OCI-LY1 (cell line): ENCODE measurements around the gene SNX14.

Experiments
- H2AFZ ChIP-seq: fragments of 200-600 bp; sonication (generic), shearing (Covaris generic); 2 replicates; pipeline ENCODE4 v1.6.0; 2014; ENCODE audit warnings: antibody characterized with exemption, mild to moderate bottlenecking, low read length
- H3F3A ChIP-seq: fragments of 200-600 bp; sonication (generic), shearing (Covaris generic); 2 replicates; pipeline ENCODE4 v1.6.0; 2014; ENCODE audit warnings: mild to moderate bottlenecking, antibody characterized with exemption, low read length, moderate library complexity; ENCODE audit not compliant: insufficient read depth
- H3K27ac ChIP-seq: fragments of 200-600 bp; sonication (generic); 2 replicates; pipeline ENCODE4 v1.5.1; 2014; ENCODE audit warnings: low read length, mixed run types, mild to moderate bottlenecking, low read depth; ENCODE audit not compliant: poor library complexity, severe bottlenecking
- H3K27me3 ChIP-seq: fragments of 200-600 bp; sonication (generic); 2 replicates; pipeline ENCODE4 v1.6.0; 2014; ENCODE audit warnings: antibody characterized with exemption, mild to moderate bottlenecking, low read length, moderate library complexity; ENCODE audit not compliant: insufficient read depth
- H3K36me3 ChIP-seq: fragments of 200-600 bp; sonication (generic); 2 replicates; pipeline ENCODE4 v1.6.1; 2014; ENCODE audit warnings: mild to moderate bottlenecking, antibody characterized with exemption, low read length, moderate library complexity, mixed read lengths; ENCODE audit not compliant: insufficient read depth
- H3K4me1 ChIP-seq: fragments of 200-600 bp; sonication (generic); 2 replicates; pipeline ENCODE4 v1.5.1; 2014; ENCODE audit warnings: mild to moderate bottlenecking, low read length, moderate library complexity; ENCODE audit not compliant: insufficient read depth, severe bottlenecking
- H3K4me2 ChIP-seq: fragments of 200-600 bp; sonication (generic), shearing (Covaris generic); 2 replicates; pipeline ENCODE4 v1.6.1; 2014; ENCODE audit warnings: low read length
- H3K4me3 ChIP-seq: fragments of 200-600 bp; sonication (generic); 2 replicates; pipeline ENCODE4 v1.5.1; 2014; ENCODE audit warnings: low read length, low read depth, mild to moderate bottlenecking, mixed read lengths; ENCODE audit not compliant: poor library complexity, severe bottlenecking
- H3K79me2 ChIP-seq: fragments of 200-600 bp; shearing (Covaris generic); 2 replicates; pipeline ENCODE4 v1.6.1; 2016; ENCODE audit warnings: mixed run types, low read length, mixed read lengths; ENCODE audit not compliant: insufficient read depth
- H3K9ac ChIP-seq: fragments of 200-600 bp; sonication (generic), shearing (Covaris generic); 2 replicates; pipeline ENCODE4 v1.6.1; 2014; ENCODE audit warnings: mild to moderate bottlenecking, low read length, mixed read lengths
- H3K9me2 ChIP-seq: fragments of 200-600 bp; sonication (generic), shearing (Covaris generic); 2 replicates; pipeline ENCODE4 v1.6.1; 2014; ENCODE audit warnings: low read depth, mild to moderate bottlenecking, low read length, mixed read lengths
- H3K9me3 ChIP-seq: fragments of 200-600 bp; shearing (Covaris generic); 2 replicates; pipeline ENCODE4 v1.6.1; 2014; ENCODE audit warnings: low read length, mixed read lengths
- H4K20me1 ChIP-seq: fragments of 200-600 bp; sonication (generic), shearing (Covaris generic); 2 replicates; pipeline ENCODE4 v1.6.0; 2016; ENCODE audit warnings: mild to moderate bottlenecking, low read length; ENCODE audit not compliant: insufficient read depth
- EZH2 ChIP-seq: fragments of 200-600 bp; sonication (generic), shearing (Covaris generic); IDR thresholded peaks from 2 replicates; pipeline ENCODE4 v1.8.0; 2017; ENCODE audit warnings: borderline replicate concordance, mixed run types, mild to moderate bottlenecking, antibody characterized with exemption, low read length, moderate library complexity, mixed read lengths
- TF ChIP-seq, protein P1 (sequence below): fragments of 200-600 bp; sonication (generic), shearing (Covaris generic); IDR thresholded peaks from 2 replicates; pipeline ENCODE4 v1.5.1; 2017; ENCODE audit warnings: mild to moderate bottlenecking, antibody characterized with exemption, low read length, moderate library complexity, mixed read lengths

Gene SNX14

DNA sequence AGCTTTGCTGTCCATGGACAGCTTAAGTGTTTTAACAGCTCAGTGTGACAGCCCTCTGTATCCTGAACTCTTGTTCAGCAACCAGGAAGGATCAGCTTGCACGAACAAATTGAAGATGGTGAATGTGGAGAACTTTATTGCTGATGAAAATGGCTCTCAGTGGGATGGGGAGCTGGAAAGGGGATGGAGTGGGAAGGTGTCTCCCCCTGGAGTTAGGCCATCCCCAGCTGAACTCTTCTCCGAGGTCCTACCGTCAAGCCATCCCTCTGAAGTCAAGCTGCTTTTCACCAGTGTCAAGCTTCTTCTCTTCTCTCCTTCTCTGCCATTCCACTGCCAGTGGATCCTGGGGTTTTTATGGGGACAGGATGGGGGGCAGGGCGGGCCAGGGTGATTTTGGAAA, 117.1 kb downstream of the SNX14 start:
- Histone ChIP-seq H3K4me1 (no peaks in the 10 kb centered on the region), H3K9ac (no peak overlapping the region), H3K4me2 (no peak overlapping the region), H3K36me3 (no peaks in the 10 kb centered on the region), H3K4me3 (no peak overlapping the region), H3F3A (no peaks in the 10 kb centered on the region), H3K9me2 (no peaks in the 10 kb centered on the region), H3K79me2 (no peaks in the 10 kb centered on the region), H4K20me1 (no peaks in the 10 kb centered on the region), H3K27ac (no peak overlapping the region), H3K9me3 (no peaks in the 10 kb centered on the region), H3K27me3 (no peaks in the 10 kb centered on the region), H2AFZ (no peak overlapping the region)
- TF ChIP-seq, protein P1, sequence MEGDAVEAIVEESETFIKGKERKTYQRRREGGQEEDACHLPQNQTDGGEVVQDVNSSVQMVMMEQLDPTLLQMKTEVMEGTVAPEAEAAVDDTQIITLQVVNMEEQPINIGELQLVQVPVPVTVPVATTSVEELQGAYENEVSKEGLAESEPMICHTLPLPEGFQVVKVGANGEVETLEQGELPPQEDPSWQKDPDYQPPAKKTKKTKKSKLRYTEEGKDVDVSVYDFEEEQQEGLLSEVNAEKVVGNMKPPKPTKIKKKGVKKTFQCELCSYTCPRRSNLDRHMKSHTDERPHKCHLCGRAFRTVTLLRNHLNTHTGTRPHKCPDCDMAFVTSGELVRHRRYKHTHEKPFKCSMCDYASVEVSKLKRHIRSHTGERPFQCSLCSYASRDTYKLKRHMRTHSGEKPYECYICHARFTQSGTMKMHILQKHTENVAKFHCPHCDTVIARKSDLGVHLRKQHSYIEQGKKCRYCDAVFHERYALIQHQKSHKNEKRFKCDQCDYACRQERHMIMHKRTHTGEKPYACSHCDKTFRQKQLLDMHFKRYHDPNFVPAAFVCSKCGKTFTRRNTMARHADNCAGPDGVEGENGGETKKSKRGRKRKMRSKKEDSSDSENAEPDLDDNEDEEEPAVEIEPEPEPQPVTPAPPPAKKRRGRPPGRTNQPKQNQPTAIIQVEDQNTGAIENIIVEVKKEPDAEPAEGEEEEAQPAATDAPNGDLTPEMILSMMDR, result no peak
- no peak for TF ChIP-seq EZH2

DNA sequence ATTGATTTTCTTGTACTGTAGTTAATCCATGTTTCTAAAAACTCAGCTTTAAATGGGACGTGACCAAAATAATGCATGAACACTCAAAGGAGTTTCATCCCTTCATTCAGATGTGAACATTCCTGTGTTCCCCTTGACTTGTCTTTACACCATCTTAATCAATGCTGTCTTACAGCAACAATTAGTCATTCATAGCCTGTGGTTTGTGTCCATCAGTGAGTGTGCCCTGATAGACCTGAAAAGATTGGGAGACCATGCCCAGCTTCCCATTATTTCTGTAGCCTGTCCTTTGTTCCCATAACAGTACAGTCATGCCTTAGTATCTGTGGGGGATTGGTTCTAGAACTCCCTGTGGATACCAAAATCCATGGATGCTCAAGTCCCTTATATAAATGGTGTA, 119.9 kb downstream of the SNX14 start:
- H3K9me3 ChIP-seq, result no peaks in the 10 kb centered on the region
- H3K4me1 ChIP-seq, result no peaks in the 10 kb centered on the region
- no peak overlapping the region for H3K27ac ChIP-seq
- H3K36me3 ChIP-seq, result no peaks in the 10 kb centered on the region
- H3K27me3 ChIP-seq, result no peaks in the 10 kb centered on the region
- no peak overlapping the region for H3K9ac ChIP-seq
- no peaks in the 10 kb centered on the region for H3K9me2 ChIP-seq
- H3K4me2 ChIP-seq, result no peak overlapping the region
- TF ChIP-seq EZH2, result no peak
- TF ChIP-seq, protein P1, result no peak
- no peaks in the 10 kb centered on the region for H3F3A ChIP-seq
- H4K20me1 ChIP-seq, result no peaks in the 10 kb centered on the region
- no peak overlapping the region for H3K4me3 ChIP-seq
- H3K79me2 ChIP-seq, result no peaks in the 10 kb centered on the region
- H2AFZ ChIP-seq, result no peak overlapping the region

DNA sequence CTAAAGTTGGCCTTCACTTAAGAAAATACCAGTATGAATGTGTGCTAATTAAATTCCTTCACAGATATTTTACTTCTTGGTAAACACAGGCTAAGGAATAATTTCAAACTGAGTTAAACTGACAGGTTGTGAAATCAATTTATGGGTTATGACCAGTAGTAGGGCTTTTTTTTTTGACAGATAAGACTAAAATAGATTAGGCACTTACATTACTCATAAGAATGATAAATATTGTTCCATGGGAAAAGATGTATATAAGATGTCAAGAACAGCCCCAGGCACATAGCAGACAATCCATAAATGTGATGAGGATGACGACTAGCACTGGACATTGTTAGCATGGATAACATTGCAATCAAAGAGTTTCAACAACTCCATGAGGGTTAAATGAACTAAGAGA, 120.9 kb downstream of the SNX14 start:
- no peak overlapping the region for H3K27ac ChIP-seq

More for the DNA sequence above, 120.9 kb downstream of the SNX14 start:
- no peaks in the 10 kb centered on the region for H3K9me3 ChIP-seq
- no peaks in the 10 kb centered on the region for H3K36me3 ChIP-seq
- no peak overlapping the region for H3K9ac ChIP-seq
- no peaks in the 10 kb centered on the region for H3K4me1 ChIP-seq
- no peaks in the 10 kb centered on the region for H3F3A ChIP-seq
- no peaks in the 10 kb centered on the region for H3K27me3 ChIP-seq
- H3K9me2 ChIP-seq, result no peaks in the 10 kb centered on the region
- H3K4me2 ChIP-seq, result no peak overlapping the region
- no peaks in the 10 kb centered on the region for H3K79me2 ChIP-seq
- no peaks in the 10 kb centered on the region for H4K20me1 ChIP-seq
- TF ChIP-seq, protein P1, result no peak
- TF ChIP-seq EZH2, result no peak
- H3K4me3 ChIP-seq, result no peak overlapping the region
- no peak overlapping the region for H2AFZ ChIP-seq
